Adrenal gland (tissue), 5 donors: ENCODE data around the gene SPAG16.

Experiments
- POLR2A ChIP-seq, 2 donors: fragments of 450-650 bp; IDR thresholded peaks; one replicate each; pipeline ENCODE4 v1.6.1; 2017; ENCODE audit warnings: antibody characterized with exemption in 2 of 2, mild to moderate bottlenecking in 2 of 2, moderate library complexity in 1 of 2
- TF ChIP-seq, protein P1 (sequence below), 6 experiments: fragments of 450-650 bp in 4 of 6; fragments of 200-600 bp in 2 of 6; sonication (generic) in 1 of 6; IDR thresholded peaks; 1 replicate in 5 of 6; 2 replicates in 1 of 6; pipeline versions ENCODE4 v1.5.1 to v1.8.0; 2016 to 2021; ENCODE audit warnings: antibody characterized with exemption in 6 of 6, mild to moderate bottlenecking in 2 of 6, moderate library complexity in 1 of 6
- donor health status: DM: no; HTN: no; CAD: no.

- TF ChIP-seq, protein P1, sequence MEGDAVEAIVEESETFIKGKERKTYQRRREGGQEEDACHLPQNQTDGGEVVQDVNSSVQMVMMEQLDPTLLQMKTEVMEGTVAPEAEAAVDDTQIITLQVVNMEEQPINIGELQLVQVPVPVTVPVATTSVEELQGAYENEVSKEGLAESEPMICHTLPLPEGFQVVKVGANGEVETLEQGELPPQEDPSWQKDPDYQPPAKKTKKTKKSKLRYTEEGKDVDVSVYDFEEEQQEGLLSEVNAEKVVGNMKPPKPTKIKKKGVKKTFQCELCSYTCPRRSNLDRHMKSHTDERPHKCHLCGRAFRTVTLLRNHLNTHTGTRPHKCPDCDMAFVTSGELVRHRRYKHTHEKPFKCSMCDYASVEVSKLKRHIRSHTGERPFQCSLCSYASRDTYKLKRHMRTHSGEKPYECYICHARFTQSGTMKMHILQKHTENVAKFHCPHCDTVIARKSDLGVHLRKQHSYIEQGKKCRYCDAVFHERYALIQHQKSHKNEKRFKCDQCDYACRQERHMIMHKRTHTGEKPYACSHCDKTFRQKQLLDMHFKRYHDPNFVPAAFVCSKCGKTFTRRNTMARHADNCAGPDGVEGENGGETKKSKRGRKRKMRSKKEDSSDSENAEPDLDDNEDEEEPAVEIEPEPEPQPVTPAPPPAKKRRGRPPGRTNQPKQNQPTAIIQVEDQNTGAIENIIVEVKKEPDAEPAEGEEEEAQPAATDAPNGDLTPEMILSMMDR (IDR thresholded peaks at IDR 0.05) = no peak
- TF ChIP-seq POLR2A (IDR thresholded peaks at IDR 0.05) = no peak
Observed at GRCh38 chr2:214376618-214377285, 1092.5 kb downstream of the SPAG16 start.
